ENCODE measurements around the gene ABCA13. TPM values are rescaled to one million over a fixed set of nuclear protein-coding genes. Genes with fewer than 3 reads are reported as not detected.

The ABCA13 gene
- total RNA-seq, 1 donor from 2014 or later = 7.6 TPM

GRCh38 chr7:48209004-48209600, 37.8 kb downstream of the ABCA13 start:
- intact Hi-C loops (cut with DNase I) = no loop called here
- ATAC-seq (no peak), DNase-seq (ENCODE audit: low spot score) (no peak)

- intact Hi-C loops (cut with DNase I) = no loop called here
- DNase-seq (ENCODE audit: low spot score) (no peak), ATAC-seq (no peak)
Measured at GRCh38 chr7:48213226-48213625, 42.0 kb downstream of the ABCA13 start.

- intact Hi-C loops (cut with DNase I) = no loop called here
- ATAC-seq = no peak
Measured at GRCh38 chr7:48217266-48217665, 46.0 kb downstream of the ABCA13 start.

GRCh38 chr7:48217753-48218152, 46.5 kb downstream of the ABCA13 start:
- intact Hi-C loops (cut with DNase I) = no loop called here
- DNase-seq (ENCODE audit: low spot score) (no peak), ATAC-seq (no peak)

More at GRCh38 chr7:48217266-48217665, 46.0 kb downstream of the ABCA13 start:
- no peak for DNase-seq (ENCODE audit: low spot score)

GRCh38 chr7:48224042-48224441, 52.8 kb downstream of the ABCA13 start:
- ATAC-seq (no peak), DNase-seq (ENCODE audit: low spot score) (no peak)
- intact Hi-C loops (cut with DNase I) = no loop called here

- ATAC-seq (no peak), DNase-seq (ENCODE audit: low spot score) (no peak)
- intact Hi-C loops (cut with DNase I) = no loop called here
Measured at GRCh38 chr7:48225101-48225500, 53.8 kb downstream of the ABCA13 start.

- DNase-seq (ENCODE audit: low spot score) (no peak), ATAC-seq (no peak)
- intact Hi-C loops (cut with DNase I) = no loop called here
Measured at GRCh38 chr7:48237354-48237753, 66.1 kb downstream of the ABCA13 start.

- DNase-seq (ENCODE audit: low spot score) = no peak
- intact Hi-C loops (cut with DNase I) = no loop called here
- no peak for ATAC-seq
Measured at GRCh38 chr7:48242846-48243245, 71.6 kb downstream of the ABCA13 start.

- DNase-seq (ENCODE audit: low spot score) (peak; percentile 64), ATAC-seq (peak; percentile 97)
- intact Hi-C loops (cut with DNase I) = no loop called here
Measured at GRCh38 chr7:48244864-48245271, 73.6 kb downstream of the ABCA13 start.

- intact Hi-C loops (cut with DNase I) = no loop called here
- DNase-seq (ENCODE audit: low spot score) = no peak
- no peak for ATAC-seq
Measured at GRCh38 chr7:48245751-48246472, 74.7 kb downstream of the ABCA13 start.

- intact Hi-C loops (cut with DNase I) = no loop called here
- ATAC-seq (no peak), DNase-seq (ENCODE audit: low spot score) (no peak)
Measured at GRCh38 chr7:48249166-48249565, 77.9 kb downstream of the ABCA13 start.

GRCh38 chr7:48250441-48250951, 79.2 kb downstream of the ABCA13 start:
- DNase-seq (ENCODE audit: low spot score) = no peak
- no peak for ATAC-seq
- intact Hi-C loops (cut with DNase I) = no loop called here

GRCh38 chr7:48251766-48252165, 80.5 kb downstream of the ABCA13 start:
- intact Hi-C loops (cut with DNase I) = no loop called here
- ATAC-seq = no peak
- DNase-seq (ENCODE audit: low spot score) = no peak

GRCh38 chr7:48252995-48253394, 81.7 kb downstream of the ABCA13 start:
- intact Hi-C loops (cut with DNase I) = no loop called here
- DNase-seq (ENCODE audit: low spot score) (no peak), ATAC-seq (no peak)

- ATAC-seq = no peak
- no peak for DNase-seq (ENCODE audit: low spot score)
- intact Hi-C loops (cut with DNase I) = no loop called here
Measured at GRCh38 chr7:48255046-48255445, 83.8 kb downstream of the ABCA13 start.

- intact Hi-C loops (cut with DNase I) = no loop called here
- DNase-seq (ENCODE audit: low spot score) = no peak
- no peak for ATAC-seq
Measured at GRCh38 chr7:48259463-48260280, 88.4 kb downstream of the ABCA13 start.

- intact Hi-C loops (cut with DNase I) = no loop called here
- DNase-seq (ENCODE audit: low spot score) (no peak), ATAC-seq (no peak)
Measured at GRCh38 chr7:48261696-48262095, 90.4 kb downstream of the ABCA13 start.

GRCh38 chr7:48262606-48263310, 91.5 kb downstream of the ABCA13 start:
- intact Hi-C loops (cut with DNase I) = no loop called here
- ATAC-seq (no peak), DNase-seq (ENCODE audit: low spot score) (no peak)

- DNase-seq (ENCODE audit: low spot score) = no peak
- ATAC-seq = no peak
- intact Hi-C loops (cut with DNase I) = no loop called here
Measured at GRCh38 chr7:48263311-48263650, 92.0 kb downstream of the ABCA13 start.
